Peyer's patch (tissue), 4 donors: ENCODE data around the gene MAGI3. TPM values are rescaled to one million over a fixed set of nuclear protein-coding genes. Genes with fewer than 3 reads are reported as not detected.
A peak's percentile ranks its signal among the peaks of the same experiment; 100 is the strongest.
"Not testable (repeated sequence)": the region's sequence is repeated elsewhere in the genome, so short reads cannot be mapped to it uniquely, and the experiment has no call there.

ENCODE experiments used
- DNase-seq, 3 donors: peaks; one replicate each; pipeline ENCODE4 v3.0.0-alpha.2; 2017 to 2019
- H3K27ac ChIP-seq, 4 donors: fragments of 200-600 bp; sonication (generic); one replicate each; pipeline ENCODE4 v1.5.1; 2016 to 2019
- H3K27me3 ChIP-seq, 2 donors: fragments of 200-600 bp; sonication (generic); one replicate each; pipeline ENCODE4 v1.5.1; 2019
- H3K36me3 ChIP-seq, 3 donors: fragments of 200-600 bp; sonication (generic); one replicate each; pipeline ENCODE4 v1.5.1; 2016 to 2019
- H3K4me1 ChIP-seq, 4 donors: fragments of 200-600 bp; sonication (generic); one replicate each; pipeline ENCODE4 v1.5.1; 2016 to 2019
- H3K4me3 ChIP-seq, 4 donors: fragments of 200-600 bp; sonication (generic); 1 replicate in 3 of 4; 2 replicates in 1 of 4; pipeline ENCODE4 v1.5.1; 2016 to 2019; ENCODE audit warnings: mild to moderate bottlenecking in 1 of 4
- H3K9me3 ChIP-seq, 4 donors: fragments of 200-600 bp; sonication (generic); one replicate each; pipeline ENCODE4 v1.5.1; 2016 to 2019; ENCODE audit warnings: mild to moderate bottlenecking in 1 of 4
- POLR2A ChIP-seq, 2 donors: fragments of 450-650 bp; IDR thresholded peaks; one replicate each; pipeline ENCODE4 v1.5.1; 2017; ENCODE audit warnings: antibody characterized with exemption in 2 of 2, mild to moderate bottlenecking in 2 of 2, moderate library complexity in 2 of 2
- small RNA-seq, 2 donors: library from RNA; depleted of rRNA; stranded (forward); fragments of <200 nt; gene quantifications; one replicate each; pipeline ENCODE3, GENCODE V24; 2016
- total RNA-seq, 4 donors: library from RNA; depleted of rRNA; stranded (reverse); fragments of >200 nt; gene quantifications; one replicate each; pipeline ENCODE4 v1.1.0, GENCODE V29; 2016
- TF ChIP-seq, protein P1 (sequence below), 6 experiments: fragments of 450-650 bp in 4 of 6; fragments of 200-600 bp in 2 of 6; sonication (generic) in 1 of 6; IDR thresholded peaks; one replicate each; pipeline ENCODE4 v1.5.1; 2017 to 2019; ENCODE audit warnings: antibody characterized with exemption in 6 of 6, mild to moderate bottlenecking in 3 of 6, moderate library complexity in 1 of 6

Gene MAGI3
- total RNA-seq, 4 donors from 2014 or later = 60.2 to 120 (median 103) TPM

DNA sequence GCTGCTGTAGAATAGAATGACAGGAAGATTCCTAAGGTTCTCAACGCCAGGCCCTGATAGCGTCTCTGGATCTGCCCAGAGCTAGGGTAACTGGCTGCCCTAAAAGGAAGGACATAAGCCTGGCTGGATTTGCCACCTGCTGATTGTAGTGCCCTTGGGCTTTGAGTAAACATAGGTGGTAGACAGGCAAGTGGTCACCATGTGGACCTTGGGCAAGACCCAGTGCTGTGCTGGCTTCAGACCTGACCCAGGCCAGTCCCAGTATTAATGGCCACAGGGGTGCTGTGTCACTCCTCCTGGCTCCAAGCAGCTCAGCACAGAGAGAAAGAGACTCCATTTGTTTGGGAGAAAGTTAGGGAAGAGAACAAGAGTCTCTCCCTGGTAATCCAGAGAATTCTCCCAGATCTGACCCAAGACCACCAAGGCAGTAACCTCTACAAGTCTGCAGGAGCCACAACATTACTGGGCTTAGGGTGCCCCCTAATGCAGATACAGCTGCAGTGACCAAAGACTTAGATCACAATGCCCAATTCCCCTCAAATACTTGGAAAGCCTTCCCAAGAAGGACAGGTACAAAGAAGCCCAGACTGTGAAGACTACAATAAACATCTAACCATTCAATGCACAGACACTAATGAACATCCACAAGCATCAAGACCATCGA, 324.4 kb downstream of the MAGI3 start:
- no peak for DNase-seq
- H3K36me3 ChIP-seq = peaks cover 0 to 9% (median 0%) of the 10 kb centered on the region in 3 donors

DNA sequence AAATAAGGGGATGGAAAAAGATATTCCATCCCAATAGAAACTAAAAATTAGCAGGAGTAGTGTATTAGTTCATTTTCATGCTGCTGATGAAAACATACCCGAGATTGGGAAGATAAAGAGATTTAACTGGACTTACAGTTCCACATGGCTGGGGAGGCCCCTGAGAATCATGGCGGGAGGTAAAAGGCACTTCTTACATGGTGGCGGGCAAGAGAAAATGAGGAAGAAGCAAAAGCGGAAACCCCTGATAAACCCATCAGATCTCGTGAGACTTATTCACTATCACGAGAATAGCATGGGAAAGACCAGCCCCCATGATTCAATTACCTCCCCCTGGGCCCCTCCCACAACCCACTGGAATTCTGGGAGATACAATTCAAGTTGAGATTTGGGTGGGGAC, 327.2 kb downstream of the MAGI3 start:
- H3K36me3 ChIP-seq, H3K4me3 ChIP-seq, H3K27me3 ChIP-seq, DNase-seq, H3K9me3 ChIP-seq, H3K27ac ChIP-seq, H3K4me1 ChIP-seq: not testable (repeated sequence)

More for the DNA sequence above, 324.4 kb downstream of the MAGI3 start:
- H3K9me3 ChIP-seq = no peaks in the 10 kb centered on the region
- no peak overlapping the region for H3K27ac ChIP-seq
- H3K4me3 ChIP-seq = no peak overlapping the region
- no peaks in the 10 kb centered on the region for H3K4me1 ChIP-seq
- no peaks in the 10 kb centered on the region for H3K27me3 ChIP-seq
- TF ChIP-seq, protein P1, sequence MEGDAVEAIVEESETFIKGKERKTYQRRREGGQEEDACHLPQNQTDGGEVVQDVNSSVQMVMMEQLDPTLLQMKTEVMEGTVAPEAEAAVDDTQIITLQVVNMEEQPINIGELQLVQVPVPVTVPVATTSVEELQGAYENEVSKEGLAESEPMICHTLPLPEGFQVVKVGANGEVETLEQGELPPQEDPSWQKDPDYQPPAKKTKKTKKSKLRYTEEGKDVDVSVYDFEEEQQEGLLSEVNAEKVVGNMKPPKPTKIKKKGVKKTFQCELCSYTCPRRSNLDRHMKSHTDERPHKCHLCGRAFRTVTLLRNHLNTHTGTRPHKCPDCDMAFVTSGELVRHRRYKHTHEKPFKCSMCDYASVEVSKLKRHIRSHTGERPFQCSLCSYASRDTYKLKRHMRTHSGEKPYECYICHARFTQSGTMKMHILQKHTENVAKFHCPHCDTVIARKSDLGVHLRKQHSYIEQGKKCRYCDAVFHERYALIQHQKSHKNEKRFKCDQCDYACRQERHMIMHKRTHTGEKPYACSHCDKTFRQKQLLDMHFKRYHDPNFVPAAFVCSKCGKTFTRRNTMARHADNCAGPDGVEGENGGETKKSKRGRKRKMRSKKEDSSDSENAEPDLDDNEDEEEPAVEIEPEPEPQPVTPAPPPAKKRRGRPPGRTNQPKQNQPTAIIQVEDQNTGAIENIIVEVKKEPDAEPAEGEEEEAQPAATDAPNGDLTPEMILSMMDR (IDR thresholded peaks at IDR 0.05) = peak in 1 of 6 experiments; percentile 13
- no peak for TF ChIP-seq POLR2A (IDR thresholded peaks at IDR 0.05)

DNA sequence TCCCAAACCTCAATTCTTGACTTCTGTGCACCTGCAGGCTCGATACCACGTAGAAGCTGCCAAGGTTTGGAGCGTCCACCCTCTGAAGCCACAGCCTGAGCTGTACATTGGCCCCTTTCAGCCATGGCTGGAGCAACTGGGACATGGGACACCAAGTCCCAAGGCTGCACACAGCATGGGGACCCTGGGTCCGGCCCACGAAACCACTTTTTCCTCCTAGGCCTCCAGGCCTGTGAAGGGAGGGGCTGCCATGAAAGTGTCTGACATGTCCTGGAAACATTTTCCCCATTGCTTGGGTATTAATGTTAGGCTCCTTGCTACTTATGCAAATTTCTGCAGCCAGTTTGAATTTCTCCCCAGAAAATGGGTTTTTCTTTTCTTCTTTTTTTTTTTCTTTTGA, 328.3 kb downstream of the MAGI3 start:
- not testable (repeated sequence) for H3K27me3 ChIP-seq, H3K36me3 ChIP-seq, H3K4me3 ChIP-seq, DNase-seq, H3K4me1 ChIP-seq, H3K27ac ChIP-seq, H3K9me3 ChIP-seq

DNA sequence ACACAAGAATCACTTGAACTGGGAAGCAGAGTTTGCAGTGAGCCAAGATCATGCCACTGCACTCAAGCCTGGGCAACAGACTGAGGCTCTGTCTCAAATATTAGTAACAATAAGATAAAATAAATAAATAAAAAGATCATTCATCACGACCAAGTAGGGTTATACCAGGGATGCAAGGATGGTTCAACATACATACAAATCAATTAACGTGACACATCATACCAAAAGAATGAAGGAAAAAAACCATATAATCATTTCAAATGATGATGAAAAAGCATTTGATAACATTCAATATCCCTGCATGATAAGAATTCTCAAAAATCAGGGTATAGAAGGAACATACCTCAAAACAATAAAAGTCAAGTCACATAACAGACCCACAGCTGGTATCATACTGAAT, 330.7 kb downstream of the MAGI3 start:
- H3K36me3 ChIP-seq = peaks cover 0 to 9% (median 0%) of the 10 kb centered on the region in 3 donors
- no peak overlapping the region for H3K27ac ChIP-seq
- TF ChIP-seq, protein P1 (IDR thresholded peaks at IDR 0.05) = no peak
- TF ChIP-seq POLR2A (IDR thresholded peaks at IDR 0.05) = no peak
- H3K9me3 ChIP-seq = no peaks in the 10 kb centered on the region
- no peak for DNase-seq
- H3K4me3 ChIP-seq = no peak overlapping the region
- no peaks in the 10 kb centered on the region for H3K4me1 ChIP-seq
- H3K27me3 ChIP-seq = no peaks in the 10 kb centered on the region

DNA sequence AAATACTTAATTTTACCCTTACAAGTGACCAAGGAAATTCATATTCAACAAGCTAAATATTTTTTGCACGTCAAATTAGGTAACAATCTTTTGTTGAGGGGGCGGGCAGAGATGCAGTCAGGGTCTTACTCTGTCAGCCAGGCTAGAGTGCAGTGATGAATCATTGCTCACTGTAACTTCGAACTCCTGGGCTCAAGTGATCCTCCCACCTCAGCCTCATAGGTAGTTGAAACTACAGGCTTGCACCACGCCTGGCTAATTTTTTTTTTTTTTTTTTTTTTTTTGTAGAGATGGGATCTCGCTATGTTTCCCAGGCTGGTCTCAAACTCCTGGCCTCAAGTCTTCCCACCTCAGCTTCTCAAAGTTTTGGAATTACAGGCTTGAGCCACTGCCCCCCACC, 342.5 kb downstream of the MAGI3 start:
- Histone ChIP-seq H3K27ac (no peak overlapping the region), H3K9me3 (no peaks in the 10 kb centered on the region), H3K4me3 (no peak overlapping the region), H3K27me3 (no peaks in the 10 kb centered on the region), H3K4me1 (no peaks in the 10 kb centered on the region), H3K36me3 (peaks cover 0 to 6% (median 0%) of the 10 kb centered on the region in 3 donors)
- no peak for TF ChIP-seq POLR2A (IDR thresholded peaks at IDR 0.05)
- TF ChIP-seq, protein P1 (IDR thresholded peaks at IDR 0.05) = no peak
- no peak for DNase-seq

DNA sequence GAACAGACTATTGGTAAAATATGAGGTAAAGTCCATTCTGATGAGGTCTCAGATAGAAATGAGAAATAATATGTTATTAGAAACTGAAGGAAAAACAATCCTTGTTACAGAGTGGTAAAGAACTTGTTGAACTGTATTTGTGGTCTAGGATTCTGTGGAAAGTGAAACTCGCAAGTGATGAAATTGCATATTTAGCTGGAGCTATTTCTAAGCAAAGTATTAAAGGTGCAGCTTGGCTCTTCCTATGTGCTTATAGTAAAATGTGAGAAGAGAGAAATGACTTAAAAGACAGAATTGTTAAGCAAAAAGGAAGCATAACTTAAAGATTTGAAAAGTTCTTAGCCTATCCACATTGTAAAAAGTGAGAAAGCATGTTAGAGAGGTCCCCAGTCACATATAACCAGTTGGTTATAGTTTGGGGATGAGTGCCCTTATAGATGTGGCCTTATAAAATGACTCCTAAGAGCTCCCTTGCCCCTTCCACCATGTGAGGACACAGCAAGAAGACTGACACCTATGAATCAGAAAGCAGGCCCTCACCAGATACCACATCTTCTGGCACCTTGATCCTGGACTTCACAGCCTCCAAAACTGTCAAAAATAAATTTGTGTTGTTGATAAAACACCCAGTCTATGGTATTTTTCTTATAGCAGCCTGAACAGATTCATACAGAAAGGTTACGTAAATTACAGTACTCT, 344.2 kb downstream of the MAGI3 start:
- Histone ChIP-seq H3K27ac (no peak overlapping the region), H3K4me3 (no peak overlapping the region), H3K27me3 (no peaks in the 10 kb centered on the region), H3K9me3 (no peaks in the 10 kb centered on the region), H3K36me3 (peaks cover 0 to 10% (median 0%) of the 10 kb centered on the region in 3 donors), H3K4me1 (no peaks in the 10 kb centered on the region)
- TF ChIP-seq, protein P1 (IDR thresholded peaks at IDR 0.05) = no peak
- TF ChIP-seq POLR2A (IDR thresholded peaks at IDR 0.05) = no peak
- no peak for DNase-seq

Small RNA genes lying within 50 kb of the gene (small RNA-seq; reads per million reads assigned to genes)
- 0 reads per million in 2 donors for gene MTND5P20
